Testis (tissue), 3 donors: ENCODE data around the gene FXYD7. TPM values are rescaled to one million over a fixed set of nuclear protein-coding genes. Genes with fewer than 3 reads are reported as not detected.
"Not testable (repeated sequence)": the region's sequence is repeated elsewhere in the genome, so short reads cannot be mapped to it uniquely, and the experiment has no call there.

Experiments used
- DNase-seq: peaks from one replicate; pipeline ENCODE4 v3.0.0-alpha.2; 2019
- H3K27ac ChIP-seq, 2 donors: fragments of 200-600 bp; sonication (generic); one replicate each; pipeline ENCODE4 v1.5.1; 2019
- H3K27me3 ChIP-seq: fragments of 200-600 bp; sonication (generic); one replicate; pipeline ENCODE4 v1.5.1; 2019
- H3K36me3 ChIP-seq: fragments of 200-600 bp; sonication (generic); one replicate; pipeline ENCODE4 v1.5.1; 2017; ENCODE audit warnings: low read depth; ENCODE audit errors: missing control alignments
- H3K4me1 ChIP-seq: fragments of 200-600 bp; sonication (generic); one replicate; pipeline ENCODE4 v1.5.1; 2019
- H3K4me3 ChIP-seq, 2 donors: fragments of 200-600 bp; sonication (generic); one replicate each; pipeline ENCODE4 v1.5.1; 2017 to 2019
- H3K9me3 ChIP-seq: fragments of 200-600 bp; sonication (generic); one replicate; pipeline ENCODE4 v1.5.1; 2017
- CTCF ChIP-seq, 3 experiments: fragments of 450-650 bp in 2 of 3; fragments of 200-600 bp in 1 of 3; sonication (generic) in 1 of 3; IDR thresholded peaks; one replicate each; pipeline ENCODE4 v1.5.1; 2016 to 2019; ENCODE audit warnings: antibody characterized with exemption in 3 of 3, mild to moderate bottlenecking in 2 of 3, moderate library complexity in 1 of 3
- POLR2A ChIP-seq: fragments of 450-650 bp; IDR thresholded peaks from one replicate; pipeline ENCODE4 v1.6.1; 2017; ENCODE audit warnings: antibody characterized with exemption, mild to moderate bottlenecking, moderate library complexity
- WGBS, 2 donors: methylation state at CpG; one replicate each; pipeline ENCODE4 v1.1.5; 2018; 5-methylcytosine and 5-hydroxymethylcytosine counted together
- intact Hi-C: fragments of 100-400 bp; cut with DNase I; formaldehyde crosslinking; loops from one replicate; pipeline ENCODE4 v1.15.1; 2023; ENCODE audit warnings: low total_unique reads
- polyA plus RNA-seq: library from polyadenylated mRNA; stranded (reverse); fragments of 350-450 nt; fragmentation: Illumina TruSeq; extraction: RNeasy Lipid Tissue Mini Kit (QIAGEN cat#74804); gene quantifications from one replicate; pipeline ENCODE4 v1.2.3, GENCODE V29; 2014; ENCODE audit warnings: low read depth, low replicate concordance; ENCODE audit not compliant: insufficient read depth
- total RNA-seq, 2 donors: library from RNA; depleted of rRNA; stranded (reverse); fragments of >200 nt; gene quantifications; one replicate each; pipeline ENCODE4 v1.2.3, GENCODE V29; 2016

FXYD7 gene
- total and polyA plus RNA-seq, 3 donors from 2014 or later, result 1.2 to 2.1 TPM; not detected in 1

GRCh38 chr19:35100588-35101533 lies 42.2 kb upstream of the FXYD7 start:
- WGBS, 2 donors, result 74 to 75% methylated on average over 15 to 16 of the region's 16 CpGs
- intact Hi-C loops, result no loop called here
- no peaks in the 10 kb centered on the region for H3K27me3 ChIP-seq
- H3K27ac ChIP-seq, result no peak overlapping the region
- no peak overlapping the region for H3K4me3 ChIP-seq
- no peaks in the 10 kb centered on the region for H3K4me1 ChIP-seq
- TF ChIP-seq POLR2A (no peak), CTCF (IDR thresholded peaks at IDR 0.05) (no peak)
- H3K36me3 ChIP-seq, result no peaks in the 10 kb centered on the region
- DNase-seq, result no peak
- no peaks in the 10 kb centered on the region for H3K9me3 ChIP-seq

- 93 to 95% methylated on average over 10 of the region's 10 CpGs for WGBS, 2 donors
- H3K4me3 ChIP-seq, DNase-seq, H3K4me1 ChIP-seq, intact Hi-C loops, H3K27ac ChIP-seq, H3K27me3 ChIP-seq, H3K36me3 ChIP-seq, H3K9me3 ChIP-seq: not testable (repeated sequence)
These were observed 41.1 kb upstream of the FXYD7 start for GRCh38 chr19:35101949-35102348.

GRCh38 chr19:35103614-35104013 lies 39.4 kb upstream of the FXYD7 start:
- DNase-seq, intact Hi-C loops, H3K4me1 ChIP-seq, H3K4me3 ChIP-seq, H3K36me3 ChIP-seq, H3K27me3 ChIP-seq, H3K27ac ChIP-seq, H3K9me3 ChIP-seq: not testable (repeated sequence)
- WGBS, 2 donors, result 79 to 83% methylated on average over 10 of the region's 10 CpGs

GRCh38 chr19:35104361-35104760 lies 38.7 kb upstream of the FXYD7 start:
- TF ChIP-seq POLR2A, result no peak
- no peak for TF ChIP-seq CTCF (IDR thresholded peaks at IDR 0.05)
- Histone ChIP-seq H3K27ac (no peak overlapping the region), H3K4me3 (no peak overlapping the region), H3K36me3 (no peaks in the 10 kb centered on the region), H3K9me3 (no peaks in the 10 kb centered on the region), H3K4me1 (no peaks in the 10 kb centered on the region), H3K27me3 (no peaks in the 10 kb centered on the region)
- intact Hi-C loops, result no loop called here
- 82 to 87% methylated on average over 5 to 11 of the region's 11 CpGs for WGBS, 2 donors
- DNase-seq, result no peak

- intact Hi-C loops, result no loop called here
- no peak overlapping the region for H3K27ac ChIP-seq
- 94 to 95% methylated on average over 6 of the region's 6 CpGs for WGBS, 2 donors
- no peak for DNase-seq
- no peak for TF ChIP-seq POLR2A
- TF ChIP-seq CTCF (IDR thresholded peaks at IDR 0.05), result no peak
- no peaks in the 10 kb centered on the region for H3K36me3 ChIP-seq
- H3K27me3 ChIP-seq, result no peaks in the 10 kb centered on the region
- no peaks in the 10 kb centered on the region for H3K4me1 ChIP-seq
- no peaks in the 10 kb centered on the region for H3K9me3 ChIP-seq
- H3K4me3 ChIP-seq, result no peak overlapping the region
These were observed 38.0 kb upstream of the FXYD7 start for GRCh38 chr19:35105047-35105410.
